DMS79 (cell line): ENCODE results near the gene PDGFD.

Experiments used
- DNase-seq: peaks from one replicate; lab custom pipeline; 2025; lab: John Stamatoyannopoulos, UW

The PDGFD gene

DNA sequence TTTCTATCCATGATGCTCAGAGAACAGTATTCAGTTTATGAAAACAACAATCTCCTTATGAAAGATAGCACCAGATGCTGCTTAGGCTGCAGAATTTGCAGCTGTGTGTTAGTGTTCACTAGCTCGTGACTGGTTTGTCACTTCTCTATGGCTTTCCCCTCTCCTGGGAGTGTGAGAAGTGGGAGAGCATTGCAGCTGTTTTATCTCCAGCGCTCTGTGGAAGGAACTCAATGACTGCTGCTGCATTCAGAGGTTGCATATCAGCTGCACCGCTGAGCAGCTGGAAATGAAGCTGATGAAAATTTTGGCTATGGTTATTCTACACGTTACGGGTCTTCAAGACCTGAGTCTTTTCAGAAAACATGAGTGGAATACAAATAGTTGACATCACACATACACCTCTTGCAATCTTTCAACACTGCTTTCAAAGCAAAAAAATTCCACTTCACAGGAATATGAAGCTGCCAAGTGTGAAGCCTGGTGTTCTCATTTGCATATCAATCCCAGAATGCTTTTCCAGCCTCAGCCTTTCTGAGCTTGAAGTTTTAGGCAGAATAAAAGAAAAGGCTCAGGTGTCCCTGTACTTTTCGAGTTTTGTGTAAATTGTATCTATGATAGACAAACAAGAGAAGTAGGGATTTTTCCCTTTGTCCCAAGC, 276.8 kb downstream of the PDGFD start:
- no peak for DNase-seq

DNA sequence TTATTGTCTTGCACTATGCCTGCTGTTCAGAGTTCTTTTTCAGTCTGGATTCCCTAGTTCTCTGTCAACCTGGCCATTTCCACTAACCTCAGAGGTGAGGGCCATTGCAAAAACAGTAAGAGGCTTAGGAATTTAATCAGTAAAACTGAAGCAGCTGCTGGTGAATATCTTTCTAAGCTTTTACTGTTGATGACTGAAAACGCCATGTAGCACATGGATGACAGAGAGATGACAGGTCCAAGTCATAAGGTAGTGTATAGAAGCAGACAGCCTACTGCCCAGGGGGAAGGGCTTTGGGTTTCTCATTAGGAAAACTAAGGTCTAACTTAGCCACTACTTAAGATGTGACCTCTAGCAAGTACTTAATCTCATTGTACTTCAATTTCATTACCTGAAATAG, 280.1 kb downstream of the PDGFD start:
- DNase-seq: no peak

DNA sequence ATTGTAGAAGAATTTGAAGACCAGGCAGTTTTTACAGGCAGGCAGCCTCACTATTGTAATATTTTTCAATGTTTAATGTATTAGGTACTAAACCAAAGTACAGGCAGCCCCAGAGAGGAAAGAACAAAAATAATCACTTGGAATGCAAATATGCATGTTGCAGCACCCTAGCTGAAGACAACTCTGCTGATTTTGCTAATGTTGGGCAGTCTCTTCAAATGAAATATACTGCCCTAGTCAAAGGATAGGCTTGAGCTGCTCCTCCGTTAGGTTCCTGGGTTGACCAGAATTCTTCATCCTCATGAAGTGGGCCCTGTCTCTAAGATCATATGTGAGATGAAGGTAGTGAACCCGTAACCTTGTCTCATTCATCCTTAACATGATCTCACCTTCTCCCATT, 280.7 kb downstream of the PDGFD start:
- DNase-seq: no peak

DNA sequence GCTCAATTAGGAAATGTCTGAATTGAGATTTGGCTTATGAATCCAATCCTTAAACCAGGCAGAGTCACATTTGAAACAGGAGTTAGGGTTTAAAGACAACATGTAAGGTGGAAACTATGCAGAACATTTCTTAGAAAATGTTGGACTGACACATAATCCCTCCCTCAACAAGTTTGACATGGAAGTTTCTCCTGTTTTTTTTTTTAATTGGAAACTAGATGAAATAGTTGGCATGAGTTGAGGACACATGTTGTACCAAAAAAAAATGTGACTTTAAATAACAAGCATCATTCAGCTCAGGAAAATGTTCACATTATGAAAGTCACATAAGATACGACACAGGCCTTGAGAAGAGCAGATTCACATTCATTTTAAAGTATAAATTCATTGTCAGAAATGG, 282.4 kb downstream of the PDGFD start:
- DNase-seq: no peak

DNA sequence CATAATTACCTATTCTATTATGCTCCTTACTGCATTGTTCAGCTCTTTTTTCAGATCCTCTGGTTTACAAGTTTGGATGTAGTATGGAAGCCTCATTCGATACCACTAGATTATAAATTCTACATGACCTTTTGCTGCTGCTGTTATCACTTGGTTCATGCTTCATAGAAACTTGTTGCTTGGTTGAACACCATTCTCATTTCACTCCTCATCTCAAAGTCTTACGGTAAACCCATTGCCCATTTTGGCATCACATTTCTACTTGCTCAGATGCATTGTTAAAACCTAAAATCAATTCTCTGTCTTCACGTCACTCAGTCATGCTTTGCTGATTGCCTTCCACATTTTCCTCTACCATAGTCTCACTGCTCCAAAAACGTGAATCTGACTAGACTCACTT, 283.0 kb downstream of the PDGFD start:
- no peak for DNase-seq

DNA sequence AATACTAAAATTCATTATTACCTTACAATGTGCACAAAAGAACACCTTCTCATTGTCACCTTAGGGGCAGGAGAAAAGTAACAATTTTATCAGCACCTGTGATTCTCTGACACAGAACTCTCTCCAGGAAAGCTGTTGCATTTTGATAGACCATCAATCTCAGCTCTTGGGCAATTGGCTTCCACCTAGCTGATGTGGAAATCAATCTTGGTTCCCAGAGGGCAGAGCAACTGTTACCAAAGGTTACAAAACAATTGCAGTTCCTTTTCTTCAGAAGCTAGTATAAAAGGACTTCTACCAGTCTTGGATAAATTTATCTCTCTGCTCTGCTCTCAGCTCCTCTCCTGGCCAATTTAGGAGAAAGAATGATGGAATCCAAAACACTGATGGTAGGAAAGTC, 285.3 kb downstream of the PDGFD start:
- DNase-seq: no peak

DNA sequence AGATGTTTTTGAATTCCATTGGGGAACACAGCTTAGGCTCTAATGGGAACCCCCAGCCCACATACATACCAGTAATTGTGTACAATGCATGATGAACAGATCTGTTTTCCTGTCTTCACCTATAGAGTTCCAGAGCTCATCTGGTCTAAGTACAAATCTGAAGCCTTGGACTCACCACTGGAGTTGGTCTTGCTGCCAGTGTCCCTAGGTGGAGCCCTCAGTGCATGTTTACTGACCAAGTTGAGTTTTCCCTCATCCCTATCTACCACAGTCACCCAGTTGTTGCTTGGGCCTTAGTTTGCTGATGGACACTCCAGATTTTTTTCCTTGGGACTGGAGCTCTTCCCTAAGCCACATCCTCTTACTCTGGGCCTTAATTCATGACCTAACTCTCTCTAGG, 286.7 kb downstream of the PDGFD start:
- no peak for DNase-seq

DNA sequence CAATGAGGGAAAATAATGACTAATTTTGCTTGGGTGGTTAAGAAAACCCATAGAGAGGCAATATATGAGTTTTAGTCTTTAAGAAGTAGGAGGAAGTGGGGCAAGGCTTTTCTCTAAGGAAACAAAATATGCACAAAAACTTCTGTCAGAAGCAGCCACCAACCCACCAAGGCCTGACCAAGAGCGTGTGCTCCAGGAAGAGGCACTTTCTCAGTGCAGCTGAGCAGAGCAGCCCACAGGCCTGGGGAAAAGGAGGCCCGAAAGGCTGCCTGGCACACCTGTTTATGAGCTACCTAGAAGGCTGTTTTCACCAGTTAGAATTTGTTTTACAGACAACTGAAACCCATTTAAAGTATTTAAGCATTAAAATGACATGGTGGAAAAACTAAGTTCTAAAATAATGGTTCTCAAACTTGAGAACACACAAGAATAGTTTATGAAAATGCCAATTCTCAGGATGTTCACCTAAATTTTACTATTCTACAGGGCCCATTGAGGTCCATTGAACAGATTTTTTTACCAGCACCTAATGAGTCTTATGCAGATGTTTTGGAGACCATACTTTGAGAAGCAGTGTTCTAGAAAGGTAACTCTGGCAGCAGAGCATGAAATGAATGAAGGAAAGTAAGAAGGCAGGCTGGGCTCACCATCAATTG, 288.0 kb downstream of the PDGFD start:
- DNase-seq: no peak

DNA sequence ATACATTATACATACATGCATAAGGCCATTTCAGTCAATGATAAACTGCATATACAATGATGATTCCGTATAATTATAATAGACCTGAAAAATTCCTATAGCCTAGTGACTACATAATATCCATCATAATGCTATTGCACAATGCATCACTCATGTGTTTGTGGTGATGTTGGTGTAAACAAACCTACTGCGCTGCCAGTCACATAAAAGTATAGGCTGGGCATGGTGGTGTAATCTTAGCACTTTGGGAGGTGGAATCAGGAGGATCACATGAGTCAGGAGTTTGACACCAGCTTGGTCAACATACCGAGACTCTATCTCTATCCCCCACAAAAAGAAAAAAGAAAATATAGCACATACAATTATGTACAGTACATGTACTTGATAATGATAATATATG, 291.2 kb downstream of the PDGFD start:
- DNase-seq: no peak

DNA sequence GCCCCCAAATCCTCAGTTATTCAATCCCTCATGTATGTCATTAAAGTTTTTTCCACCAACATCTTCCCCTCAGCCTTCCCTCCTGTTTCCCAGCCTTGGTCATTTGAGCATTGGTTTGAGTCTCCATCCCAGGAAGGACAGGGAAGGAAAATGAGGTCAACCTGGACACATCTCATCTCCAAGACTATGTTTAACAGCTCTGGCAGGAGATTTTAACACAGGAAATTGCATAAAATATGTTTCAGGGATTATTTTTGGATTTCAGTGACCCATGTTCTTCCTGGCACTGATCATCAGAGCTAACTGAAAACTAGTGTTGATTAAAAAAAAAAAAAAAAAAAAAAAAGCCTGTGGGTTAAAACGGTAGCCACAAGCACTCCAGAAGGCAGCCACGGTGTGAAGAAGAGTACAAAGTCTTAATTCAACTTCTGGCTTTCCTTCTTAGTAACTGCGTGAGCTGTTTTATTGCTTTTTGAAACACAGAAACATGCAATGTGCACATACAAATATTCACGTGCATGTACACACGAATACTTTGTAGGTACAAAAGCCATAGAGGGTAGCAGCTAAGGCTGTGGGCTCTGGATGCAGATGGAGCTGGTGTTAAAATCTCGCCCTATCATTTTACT, 291.9 kb downstream of the PDGFD start:
- no peak for DNase-seq

DNA sequence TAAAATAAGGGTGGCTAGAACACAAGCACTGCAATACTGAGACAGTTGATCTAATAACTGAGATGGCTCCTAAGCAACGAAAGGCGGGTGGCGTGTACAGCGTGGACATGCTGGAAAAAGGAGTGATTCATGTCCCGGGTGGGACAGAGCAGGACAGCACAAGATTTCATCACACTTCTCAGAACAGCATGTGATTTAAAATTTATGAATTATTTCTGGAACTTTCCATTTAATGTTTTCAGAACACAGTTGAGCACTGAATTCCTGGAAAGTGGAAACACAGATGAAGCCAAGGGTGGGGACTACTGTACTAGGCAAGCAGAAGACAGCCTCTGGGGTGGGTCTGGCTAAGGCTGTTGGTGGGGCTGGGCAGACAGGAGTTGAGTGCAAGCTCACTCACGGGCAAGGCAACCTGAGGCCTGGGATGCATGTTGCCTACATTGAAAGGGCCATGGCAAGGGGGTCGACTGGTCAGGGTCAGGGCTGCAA, 293.1 kb downstream of the PDGFD start:
- no peak for DNase-seq

DNA sequence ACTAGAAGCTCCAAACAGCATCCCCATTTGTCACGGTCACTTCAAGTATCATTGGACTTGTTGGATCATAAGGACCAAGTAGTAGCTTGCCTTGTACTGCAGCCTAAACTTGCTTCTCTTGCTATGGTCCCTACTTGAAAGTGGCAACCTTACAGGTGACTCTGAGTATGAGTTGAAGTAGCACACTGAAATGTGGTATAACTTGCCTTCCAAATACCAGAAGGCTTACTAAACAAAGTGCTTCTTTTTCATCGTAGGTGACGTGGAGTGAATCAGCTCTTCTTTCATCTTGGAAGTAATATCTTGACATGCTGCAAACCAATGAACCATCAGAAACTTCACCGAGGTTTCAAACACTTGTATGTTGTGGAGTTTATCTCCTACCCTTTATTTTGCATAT, 296.5 kb downstream of the PDGFD start:
- no peak for DNase-seq

DNA sequence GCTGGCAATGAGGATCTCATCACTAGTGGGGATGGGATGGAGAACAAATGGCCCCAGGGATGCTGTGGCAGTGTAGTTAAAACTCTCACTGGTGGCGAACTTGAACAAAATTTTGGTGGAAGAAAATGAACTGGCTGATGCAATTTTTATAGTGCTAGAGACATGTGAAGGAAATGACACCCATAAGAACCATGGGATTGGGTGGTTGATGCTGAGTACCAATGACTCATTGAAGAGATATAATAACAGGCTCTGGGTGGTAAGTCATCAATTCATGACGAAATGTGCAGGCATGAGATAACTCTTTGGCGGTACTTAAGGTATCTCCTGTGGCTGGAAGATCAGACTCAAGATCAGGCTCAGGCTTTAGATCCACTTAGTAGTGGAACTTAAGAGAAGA, 300.4 kb downstream of the PDGFD start:
- DNase-seq: no peak

DNA sequence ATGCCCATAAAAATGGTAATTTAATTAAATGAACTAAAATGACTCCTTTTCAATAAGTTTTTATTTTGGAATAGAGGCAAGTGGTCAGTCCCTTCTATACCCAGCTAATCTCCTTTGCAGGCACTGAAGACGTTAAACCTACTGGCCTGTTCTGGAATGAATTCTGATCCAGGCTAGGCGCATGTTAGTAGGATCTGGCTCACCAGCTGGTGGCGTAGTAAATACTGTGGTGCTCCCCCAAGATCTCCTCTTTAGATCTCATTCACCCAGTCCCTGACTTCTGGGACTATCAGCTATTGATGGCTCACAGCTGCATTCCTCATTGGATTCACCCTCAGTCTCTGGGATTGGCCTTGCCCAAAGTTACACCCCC, 301.2 kb downstream of the PDGFD start:
- DNase-seq: no peak

DNA sequence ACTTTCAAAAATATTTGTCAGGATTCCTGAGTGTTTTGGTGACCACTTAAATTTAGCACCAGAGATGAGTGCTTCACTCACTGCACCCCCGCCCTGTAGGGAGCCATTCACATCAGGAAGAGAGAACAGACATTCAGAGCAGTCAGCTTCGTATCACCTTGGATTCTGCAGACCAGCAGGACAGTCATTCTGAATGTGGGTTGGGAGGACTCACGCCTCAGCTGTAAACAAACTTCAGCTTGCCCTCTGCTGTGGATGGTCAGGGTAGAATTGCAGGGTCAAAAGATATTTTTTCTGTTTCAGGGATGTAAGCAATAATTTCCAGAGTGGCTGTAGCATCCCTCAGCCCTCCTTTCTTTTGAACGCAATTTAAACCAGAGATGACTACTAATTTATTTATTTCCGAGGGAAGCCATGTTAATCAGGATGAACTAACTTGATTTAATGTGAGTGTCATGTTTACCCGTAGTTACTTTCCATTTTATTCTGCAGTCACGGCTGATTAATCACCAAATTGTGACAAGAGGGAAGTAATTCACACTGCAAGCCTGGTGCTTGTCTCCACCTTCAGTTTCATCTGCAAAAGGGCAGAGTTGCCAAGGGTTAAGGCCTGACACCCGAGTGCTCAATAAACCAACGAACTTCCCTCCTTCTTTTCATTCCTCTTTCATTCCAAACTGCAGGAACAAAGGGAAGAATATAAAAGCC, 301.7 kb downstream of the PDGFD start:
- no peak for DNase-seq
